LNCAP (cell line): ENCODE data around the gene NFS1.

Experiments
- TF ChIP-seq, protein P1 (sequence below): fragments of 450-650 bp; IDR thresholded peaks from 2 replicates; pipeline ENCODE4 v1.5.1; 2017; ENCODE audit warnings: mild to moderate bottlenecking

The NFS1 gene

DNA sequence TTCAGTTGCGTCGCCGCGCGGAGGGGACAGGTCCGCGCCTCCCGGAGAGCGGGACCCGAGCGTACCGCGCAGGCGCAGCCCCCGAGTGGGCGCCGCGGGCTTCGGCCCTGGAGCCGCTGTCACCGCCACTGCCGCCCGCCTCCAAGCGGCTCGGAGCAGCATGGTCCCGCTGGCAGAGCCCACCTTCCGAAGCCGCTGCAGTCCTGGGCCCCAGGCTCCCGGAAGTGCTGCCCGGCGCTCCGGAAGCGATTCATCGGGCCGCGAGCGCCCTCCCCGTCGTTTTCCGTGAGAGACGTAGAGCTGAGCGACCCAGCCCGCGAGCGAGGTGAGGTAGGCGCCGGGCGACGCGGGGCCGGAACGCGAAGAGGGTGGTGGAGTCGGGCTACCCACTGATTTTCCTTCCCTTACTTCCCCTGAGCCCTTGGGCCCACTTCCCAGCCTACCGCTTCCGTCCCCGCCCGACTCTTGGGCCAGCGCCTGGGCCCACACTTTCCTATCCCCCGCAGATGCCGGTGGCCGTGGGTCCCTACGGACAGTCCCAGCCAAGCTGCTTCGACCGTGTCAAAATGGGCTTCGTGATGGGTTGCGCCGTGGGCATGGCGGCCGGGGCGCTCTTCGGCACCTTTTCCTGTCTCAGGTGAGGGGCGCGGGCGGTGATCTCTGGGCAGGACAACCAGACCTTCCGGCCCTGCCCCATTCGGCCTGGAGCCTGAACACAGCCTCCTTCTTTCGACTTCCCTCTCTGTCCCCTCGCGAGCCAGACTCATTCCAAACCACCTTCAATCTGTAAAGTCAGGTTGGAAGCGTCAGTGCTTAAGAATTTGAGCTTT, at the start of gene NFS1, which contains the start of gene ROMO1:
Gene NFS1 (minus strand): TSS at position 226 of the 830 bp plus-strand sequence. CDS start 64 bp downstream, at position 162.
Gene ROMO1 (plus strand): TSS at position 279 of the 830 bp plus-strand sequence. CDS start 228 bp downstream, at position 507.
- TF ChIP-seq, protein P1, sequence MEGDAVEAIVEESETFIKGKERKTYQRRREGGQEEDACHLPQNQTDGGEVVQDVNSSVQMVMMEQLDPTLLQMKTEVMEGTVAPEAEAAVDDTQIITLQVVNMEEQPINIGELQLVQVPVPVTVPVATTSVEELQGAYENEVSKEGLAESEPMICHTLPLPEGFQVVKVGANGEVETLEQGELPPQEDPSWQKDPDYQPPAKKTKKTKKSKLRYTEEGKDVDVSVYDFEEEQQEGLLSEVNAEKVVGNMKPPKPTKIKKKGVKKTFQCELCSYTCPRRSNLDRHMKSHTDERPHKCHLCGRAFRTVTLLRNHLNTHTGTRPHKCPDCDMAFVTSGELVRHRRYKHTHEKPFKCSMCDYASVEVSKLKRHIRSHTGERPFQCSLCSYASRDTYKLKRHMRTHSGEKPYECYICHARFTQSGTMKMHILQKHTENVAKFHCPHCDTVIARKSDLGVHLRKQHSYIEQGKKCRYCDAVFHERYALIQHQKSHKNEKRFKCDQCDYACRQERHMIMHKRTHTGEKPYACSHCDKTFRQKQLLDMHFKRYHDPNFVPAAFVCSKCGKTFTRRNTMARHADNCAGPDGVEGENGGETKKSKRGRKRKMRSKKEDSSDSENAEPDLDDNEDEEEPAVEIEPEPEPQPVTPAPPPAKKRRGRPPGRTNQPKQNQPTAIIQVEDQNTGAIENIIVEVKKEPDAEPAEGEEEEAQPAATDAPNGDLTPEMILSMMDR: 0 out of 2 replicates have a peak, but pooled peaks have one; percentile 20

DNA sequence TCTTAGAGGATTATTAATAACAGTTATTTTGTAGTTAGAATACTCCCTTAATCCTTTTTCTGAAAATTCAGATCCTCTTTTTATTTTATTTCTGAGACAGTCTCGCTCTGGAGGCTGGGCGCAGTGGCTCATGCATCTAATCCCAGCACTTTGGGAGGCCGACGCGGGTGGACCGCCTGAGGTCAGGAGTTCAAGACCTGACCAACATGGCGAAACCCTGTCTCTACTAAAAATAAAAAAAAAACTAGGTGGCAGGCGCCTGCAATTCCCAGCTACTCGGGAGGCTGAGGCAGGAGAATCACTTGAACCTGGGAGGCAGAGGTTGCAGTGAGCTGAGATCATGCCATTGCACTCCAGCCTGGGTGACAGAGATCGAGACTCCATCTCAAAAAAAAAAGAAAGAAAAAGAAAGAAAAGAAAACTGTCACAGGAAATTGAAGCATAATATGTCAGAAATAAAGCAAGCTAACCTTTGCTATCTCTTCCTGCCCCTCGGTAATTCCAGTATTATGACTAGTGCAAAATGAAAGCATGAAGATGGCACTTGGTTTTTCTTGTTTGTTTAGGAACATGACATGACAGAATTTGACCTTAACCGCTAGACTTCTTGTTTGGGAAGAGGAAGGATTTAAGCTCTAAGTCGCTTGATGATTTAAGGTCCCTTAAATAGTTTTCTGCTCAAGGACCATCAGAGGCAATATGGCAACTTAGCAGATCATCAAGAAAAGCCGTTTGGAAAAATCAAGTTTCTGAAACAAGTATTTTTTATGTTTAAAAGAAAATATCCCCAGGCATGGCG, 44.7 kb upstream of the NFS1 start:
- TF ChIP-seq, protein P1: no peak

- TF ChIP-seq, protein P1: no peak
These were observed 43.8 kb upstream of the NFS1 start for GRCh38 chr20:35742741-35743523.

DNA sequence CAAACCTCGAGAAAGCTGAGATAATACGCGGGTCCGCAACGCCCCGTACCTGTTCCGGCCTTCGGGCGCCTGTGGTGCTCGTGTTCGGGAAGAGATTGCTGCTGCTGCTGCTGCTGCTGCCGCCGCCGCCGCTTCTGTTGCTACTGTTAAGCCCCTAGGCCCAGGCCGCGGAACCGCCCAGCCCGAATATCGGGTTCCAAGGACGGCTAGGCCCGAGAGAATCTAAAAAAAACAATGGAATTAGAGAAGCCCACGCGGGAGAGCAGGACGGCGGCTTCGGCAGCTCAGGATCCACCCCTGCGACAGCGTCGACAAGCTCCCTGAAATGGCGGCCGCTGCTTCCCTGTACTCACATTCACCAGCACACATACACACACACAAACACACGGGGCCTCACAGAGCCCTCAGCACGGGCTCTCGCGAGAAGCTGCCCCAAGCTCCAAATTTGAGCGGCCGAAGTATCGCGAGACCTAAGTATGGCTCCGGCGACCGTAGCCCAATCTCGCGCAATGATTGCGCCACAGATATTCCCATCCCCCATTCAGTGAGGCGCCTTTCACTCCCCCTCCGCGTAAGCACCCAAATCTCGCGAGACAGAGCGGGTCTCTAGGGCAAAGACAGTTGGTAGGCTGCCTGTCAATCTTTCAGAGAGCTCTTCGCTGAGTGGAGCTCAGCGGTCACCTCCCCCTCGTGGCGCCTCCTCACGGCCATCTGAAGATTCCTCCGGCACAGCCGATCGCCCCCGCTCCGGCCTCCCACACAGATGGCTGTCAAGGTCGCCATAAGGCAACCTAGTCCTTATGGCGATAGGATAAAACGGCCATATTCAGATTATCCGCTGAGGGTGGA, 43.0 kb upstream of the NFS1 start, which contains the start of gene RBM39:
Gene RBM39 (minus strand): TSS at position 369 of the 849 bp plus-strand sequence. CDS start 1,386 bp downstream, outside the sequence.
- TF ChIP-seq, protein P1: no peak

DNA sequence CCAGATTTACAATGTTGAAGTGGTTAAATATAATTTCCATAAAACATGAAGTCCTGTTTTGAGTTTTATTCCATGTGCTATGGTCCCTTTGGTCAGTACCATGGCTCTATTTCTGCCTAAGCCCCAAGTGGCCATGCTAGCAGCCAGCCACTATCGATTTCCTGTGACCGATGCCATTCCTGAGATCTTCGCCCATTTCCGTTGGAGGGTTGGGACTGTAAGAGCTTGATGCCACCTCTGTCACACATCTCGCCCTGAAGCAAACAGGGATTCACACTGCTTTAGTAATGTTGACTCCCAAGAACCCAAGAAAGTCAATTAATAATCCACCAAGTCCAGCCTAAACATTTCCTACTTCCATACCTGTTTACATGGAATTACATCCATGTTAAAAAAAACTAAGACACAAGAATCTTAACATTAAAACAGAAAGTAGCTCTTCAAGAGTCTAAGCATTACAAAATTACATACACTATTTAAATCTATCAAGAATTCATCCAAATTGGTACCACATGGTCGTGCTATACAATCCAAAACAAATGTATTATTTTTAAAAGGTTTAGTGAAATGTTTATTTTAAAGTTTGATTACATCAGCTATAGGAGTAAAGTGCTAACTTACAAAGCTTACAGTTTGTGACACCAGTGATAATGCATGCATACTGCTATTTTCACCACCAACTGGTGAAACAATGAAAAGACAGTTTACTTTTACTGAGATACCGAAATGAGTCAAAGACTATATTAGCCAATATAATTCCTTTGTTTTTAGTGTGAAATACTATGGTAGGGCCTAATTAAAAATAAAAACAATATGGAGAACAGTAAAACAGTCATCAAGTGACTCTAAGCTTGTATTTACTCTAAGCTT, 40.4 kb upstream of the NFS1 start:
- TF ChIP-seq, protein P1: peak; percentile 39

DNA sequence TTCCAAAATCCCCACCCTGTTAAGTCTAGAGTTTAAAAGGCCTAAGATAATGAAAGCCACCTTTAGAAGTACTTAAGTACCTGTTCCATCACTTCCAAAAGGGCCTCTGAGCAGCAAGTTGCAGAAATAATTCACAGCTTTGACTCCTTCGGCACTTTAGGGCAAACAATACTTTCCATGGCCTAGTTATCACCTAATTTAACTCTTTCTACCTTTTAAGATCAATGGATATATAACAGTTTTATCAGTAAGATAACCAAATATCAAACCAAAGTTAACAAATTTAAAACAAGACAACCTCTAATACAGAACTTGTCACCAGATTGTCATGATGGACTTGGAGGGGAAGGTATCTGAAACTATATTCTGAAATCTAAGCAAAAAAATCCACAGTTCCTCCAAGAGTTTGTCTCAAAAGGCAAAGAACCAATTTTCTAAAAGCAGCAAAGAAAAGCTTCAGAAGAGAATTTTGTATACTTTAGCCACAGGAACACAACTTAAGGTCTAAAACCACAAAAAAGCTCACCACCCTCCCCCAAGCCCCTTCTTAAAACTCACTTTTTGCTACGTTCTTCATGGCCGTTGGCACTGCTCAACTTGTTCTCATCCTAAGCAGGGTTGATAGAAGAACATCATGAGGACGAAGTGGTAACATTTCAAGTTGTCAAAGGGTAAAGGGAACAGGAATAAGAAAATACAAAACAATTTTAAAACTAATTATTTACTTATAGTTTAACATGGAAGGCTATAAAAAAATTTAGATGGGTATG, 39.4 kb upstream of the NFS1 start:
- TF ChIP-seq, protein P1: no peak
